ENCODE data around the gene ACCSL.

The ACCSL gene

GRCh38 chr11:44018829-44019228 is 29.0 kb upstream of the ACCSL start:
- no peak for FAIRE-seq

DNA sequence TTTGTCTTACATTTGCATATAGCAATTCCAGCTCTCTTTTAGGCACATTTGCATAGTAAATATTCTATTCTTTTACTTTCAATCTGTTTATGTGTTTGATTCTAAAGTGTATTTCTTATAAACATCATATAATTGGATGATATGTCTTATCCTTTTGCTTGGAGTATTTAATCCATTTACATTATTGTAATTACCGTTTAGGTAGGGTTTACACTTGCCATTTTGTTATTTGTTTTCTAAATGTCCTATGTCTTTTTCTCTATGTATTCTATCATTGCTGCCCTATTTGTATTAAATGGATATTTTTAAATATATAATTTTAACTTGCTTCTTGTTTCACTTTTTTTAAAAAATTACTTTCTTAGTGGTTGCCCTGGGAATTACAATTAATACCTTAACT is 22.8 kb upstream of the ACCSL start:
- peak; percentile 21 for FAIRE-seq

DNA sequence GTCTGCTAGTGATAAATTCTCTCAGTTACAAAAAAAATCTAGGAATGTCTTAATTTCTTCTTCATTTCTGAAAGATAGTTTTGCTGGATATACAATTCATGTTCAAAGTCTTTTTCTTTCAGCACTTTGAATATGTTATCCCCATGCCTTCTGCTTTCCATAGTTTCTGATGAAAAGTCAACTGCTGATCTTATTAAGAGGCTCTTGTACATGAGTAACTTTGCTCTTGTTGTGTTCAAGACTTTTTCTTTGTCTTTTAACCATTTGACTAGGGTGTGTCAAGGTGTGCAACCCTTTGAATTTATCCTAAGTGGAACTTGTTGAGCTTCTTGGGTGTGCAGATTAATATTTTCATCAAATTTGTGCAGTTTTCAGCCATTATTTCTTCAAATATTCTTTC is 22.1 kb upstream of the ACCSL start:
- FAIRE-seq, result no peak

DNA sequence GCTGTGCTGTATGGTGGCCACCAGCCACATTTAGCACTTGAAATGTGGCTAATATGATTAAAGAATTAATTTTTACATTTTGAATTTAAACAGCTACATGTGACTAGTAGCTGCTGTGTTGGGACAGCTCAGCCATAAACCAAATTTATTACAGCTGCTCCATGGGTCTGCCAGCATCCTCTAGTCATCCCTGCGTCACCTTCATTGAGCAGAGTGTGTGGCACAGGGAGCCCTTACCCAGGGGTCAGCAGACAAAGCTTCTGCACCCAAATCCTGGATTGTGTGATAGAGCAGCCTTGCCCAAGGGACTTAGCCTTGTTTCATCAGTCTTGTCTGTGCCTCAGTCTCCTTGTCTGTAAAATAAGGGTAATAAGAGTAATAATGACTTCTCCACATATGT is 19.4 kb upstream of the ACCSL start:
- no peak for FAIRE-seq

DNA sequence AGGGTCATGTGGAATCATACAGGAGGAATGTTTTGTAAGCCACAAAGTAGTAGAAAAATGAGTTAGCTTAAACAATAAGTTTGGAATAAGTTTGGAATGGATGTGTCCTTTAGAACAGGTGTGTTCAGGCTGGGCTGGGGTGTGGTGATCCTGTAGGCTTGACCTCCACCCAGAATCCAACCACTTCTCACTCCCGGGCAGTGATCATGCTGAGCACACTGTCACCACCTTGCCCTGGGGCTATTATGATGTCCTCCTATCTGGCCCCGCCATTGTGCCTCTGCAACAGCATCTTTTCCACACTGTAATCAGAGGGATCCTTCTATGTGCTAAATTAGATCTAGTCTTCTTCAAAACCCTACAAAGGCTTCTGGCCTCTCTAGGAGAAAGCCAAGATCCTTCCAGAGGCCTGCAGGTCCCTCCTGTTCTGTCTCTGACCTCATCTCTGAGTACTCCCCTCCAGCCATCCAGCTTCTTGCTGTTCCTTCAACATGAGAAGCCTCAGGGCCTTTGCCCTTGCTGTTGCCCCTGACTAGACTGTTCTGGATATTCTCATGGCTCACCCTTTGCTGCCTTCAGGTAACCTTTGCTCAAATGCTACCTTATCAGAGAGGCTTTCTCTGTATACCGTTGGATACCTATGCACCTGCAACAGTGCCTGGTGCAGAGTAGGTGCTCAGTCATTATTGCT is 18.8 kb upstream of the ACCSL start:
- FAIRE-seq, result no peak

- FAIRE-seq, result no peak
These were observed 18.3 kb upstream of the ACCSL start for GRCh38 chr11:44029507-44029845.

GRCh38 chr11:44029977-44030911 is 17.5 kb upstream of the ACCSL start:
- FAIRE-seq, result no peak

DNA sequence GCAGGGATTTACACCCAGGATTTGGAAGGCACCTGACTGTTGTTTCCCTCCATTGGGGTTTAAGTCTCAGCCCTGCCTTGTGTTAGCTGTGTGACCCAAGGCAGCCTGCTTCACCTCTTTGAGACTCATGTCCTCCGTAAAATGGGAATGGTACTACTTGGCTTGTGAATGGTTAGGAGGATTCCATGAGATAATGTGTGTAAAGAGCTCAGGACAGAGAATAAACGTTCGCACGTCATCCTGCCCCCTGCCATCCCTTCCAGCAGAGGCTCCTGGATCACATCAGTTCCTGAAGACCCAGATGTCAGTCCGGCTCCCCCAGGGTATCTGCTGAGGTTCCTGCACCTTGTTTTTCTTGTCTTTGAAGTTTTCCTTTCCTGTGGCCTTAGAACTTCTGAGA is 16.8 kb upstream of the ACCSL start:
- no peak for FAIRE-seq

DNA sequence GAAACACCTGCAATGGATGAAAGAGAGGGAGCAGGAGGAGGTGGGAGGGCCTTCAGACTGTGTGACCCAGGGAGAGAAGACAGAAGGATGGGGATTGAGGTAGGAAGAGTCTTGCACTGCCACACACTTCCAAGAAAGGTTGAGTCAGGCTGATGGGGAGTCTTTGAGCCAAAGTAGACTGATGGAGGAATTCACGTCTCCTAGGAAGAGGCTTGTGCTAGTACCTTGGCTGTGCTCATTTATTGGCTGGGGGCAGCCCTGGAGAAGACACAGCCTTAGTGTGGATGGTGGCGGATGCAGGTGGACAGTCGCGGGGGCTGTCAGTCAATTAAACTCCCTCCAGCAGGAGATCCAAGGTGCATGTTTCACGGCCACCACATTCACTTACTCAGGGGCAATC is 16.2 kb upstream of the ACCSL start:
- FAIRE-seq, result no peak

GRCh38 chr11:44032299-44033085 is 15.3 kb upstream of the ACCSL start:
- FAIRE-seq, result no peak

GRCh38 chr11:44033411-44033850 is 14.3 kb upstream of the ACCSL start:
- FAIRE-seq, result no peak

DNA sequence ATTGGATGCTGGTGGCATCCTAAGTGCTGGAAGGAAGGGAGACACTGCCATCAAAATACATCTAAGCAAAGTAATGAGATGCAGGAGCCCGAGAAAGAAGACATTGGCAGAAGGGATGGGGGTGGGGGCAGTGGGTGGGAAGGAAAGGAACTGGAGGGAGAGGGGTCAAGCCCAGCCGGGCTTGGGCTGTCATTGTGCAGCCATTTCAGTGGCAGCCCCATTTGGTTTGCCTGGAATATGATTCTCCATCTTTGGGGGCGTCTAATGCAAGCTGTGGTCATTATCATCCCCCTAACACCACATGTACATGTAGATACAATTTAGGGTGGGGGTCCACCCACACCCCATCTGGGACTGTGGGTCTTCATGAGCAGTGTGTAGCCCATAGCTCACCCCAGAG is 13.9 kb upstream of the ACCSL start:
- no peak for FAIRE-seq

DNA sequence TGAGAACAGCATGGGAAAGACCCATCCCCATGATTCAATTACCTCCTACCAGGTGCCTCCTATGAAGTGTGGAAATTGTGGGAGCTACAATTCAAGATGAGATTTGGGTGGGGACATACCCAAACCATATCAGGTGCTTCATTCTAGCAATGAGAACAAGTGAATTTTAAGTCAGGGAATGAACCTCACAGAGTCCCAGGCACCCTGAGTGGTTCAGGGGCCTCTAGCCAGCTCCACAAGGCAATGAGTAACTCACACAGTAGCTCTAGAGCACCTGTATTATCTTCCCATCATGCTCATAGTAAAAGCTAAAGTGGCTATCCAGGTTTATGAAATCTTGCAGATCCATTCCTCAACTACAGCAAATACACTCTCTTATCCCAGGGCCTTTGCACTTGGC is 13.1 kb upstream of the ACCSL start:
- FAIRE-seq, result no peak

- no peak for FAIRE-seq
These were observed 10.7 kb upstream of the ACCSL start for GRCh38 chr11:44036811-44037657.

- FAIRE-seq, result no peak
These were observed 10.2 kb upstream of the ACCSL start for GRCh38 chr11:44037658-44037998.

GRCh38 chr11:44043157-44043556 is 4.6 kb upstream of the ACCSL start:
- FAIRE-seq, result no peak

- FAIRE-seq, result no peak
These were observed 1.6 kb upstream of the ACCSL start for GRCh38 chr11:44046182-44046581.

GRCh38 chr11:44047298-44047697 is 483 bp upstream of the ACCSL start:
- no peak for FAIRE-seq

- no peak for FAIRE-seq
These were observed 2.1 kb downstream of the ACCSL start for GRCh38 chr11:44049832-44050231.

DNA sequence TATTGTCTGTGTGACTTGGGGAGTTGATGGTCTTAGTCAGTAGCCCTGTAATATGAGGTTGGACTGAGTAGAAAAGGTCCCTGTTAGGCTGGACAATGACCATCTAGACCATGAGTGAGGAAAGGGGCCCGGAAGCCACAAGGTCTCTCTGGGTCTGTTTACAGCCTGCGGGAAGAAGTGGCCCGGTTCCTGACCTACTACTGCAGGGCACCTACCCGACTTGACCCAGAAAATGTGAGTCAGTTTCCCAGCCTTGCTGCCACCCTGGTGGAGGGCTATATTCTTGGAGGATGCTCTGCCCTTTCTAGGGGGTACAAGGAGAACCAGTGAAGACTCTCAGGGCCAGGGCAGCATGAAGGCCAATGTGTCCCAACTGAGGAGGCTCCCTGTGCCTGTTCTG is 3.4 kb downstream of the ACCSL start:
- no peak for FAIRE-seq

DNA sequence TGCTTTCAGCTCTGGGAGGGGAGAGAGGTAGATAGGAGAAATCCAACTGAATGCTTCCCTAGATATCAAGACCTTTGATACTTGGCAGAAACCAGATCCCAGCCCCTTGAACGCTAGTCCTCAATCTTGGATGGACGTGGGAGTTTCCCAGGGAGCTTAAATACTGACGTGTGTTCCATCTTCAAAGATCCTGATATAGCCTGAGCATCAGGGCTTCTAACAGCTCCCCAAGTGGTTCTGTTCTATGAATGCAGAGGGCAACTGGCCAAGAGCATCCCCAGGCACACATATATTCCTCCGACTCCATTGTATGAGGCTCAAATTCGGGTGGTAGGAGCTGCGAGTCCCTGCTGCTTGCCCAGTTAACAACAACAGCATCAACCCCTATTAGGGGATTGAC is 9.6 kb downstream of the ACCSL start:
- FAIRE-seq, result no peak

- FAIRE-seq, result no peak
These were observed 10.5 kb downstream of the ACCSL start for GRCh38 chr11:44058275-44058674.

GRCh38 chr11:44065161-44065661 is 17.4 kb downstream of the ACCSL start:
- peak; percentile 36 for FAIRE-seq
